HG02943 (cell line): ENCODE data around the gene POLR3F.

ENCODE experiments used
- ATAC-seq: cut with Tn5 transposase; IDR thresholded peaks from one replicate; pipeline ENCODE4 v1.9.1; 2021; ENCODE audit warnings: mild to moderate bottlenecking, low read depth, moderate library complexity; ENCODE audit not compliant: unreplicated experiment

Gene POLR3F, protein sequence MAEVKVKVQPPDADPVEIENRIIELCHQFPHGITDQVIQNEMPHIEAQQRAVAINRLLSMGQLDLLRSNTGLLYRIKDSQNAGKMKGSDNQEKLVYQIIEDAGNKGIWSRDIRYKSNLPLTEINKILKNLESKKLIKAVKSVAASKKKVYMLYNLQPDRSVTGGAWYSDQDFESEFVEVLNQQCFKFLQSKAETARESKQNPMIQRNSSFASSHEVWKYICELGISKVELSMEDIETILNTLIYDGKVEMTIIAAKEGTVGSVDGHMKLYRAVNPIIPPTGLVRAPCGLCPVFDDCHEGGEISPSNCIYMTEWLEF

DNA sequence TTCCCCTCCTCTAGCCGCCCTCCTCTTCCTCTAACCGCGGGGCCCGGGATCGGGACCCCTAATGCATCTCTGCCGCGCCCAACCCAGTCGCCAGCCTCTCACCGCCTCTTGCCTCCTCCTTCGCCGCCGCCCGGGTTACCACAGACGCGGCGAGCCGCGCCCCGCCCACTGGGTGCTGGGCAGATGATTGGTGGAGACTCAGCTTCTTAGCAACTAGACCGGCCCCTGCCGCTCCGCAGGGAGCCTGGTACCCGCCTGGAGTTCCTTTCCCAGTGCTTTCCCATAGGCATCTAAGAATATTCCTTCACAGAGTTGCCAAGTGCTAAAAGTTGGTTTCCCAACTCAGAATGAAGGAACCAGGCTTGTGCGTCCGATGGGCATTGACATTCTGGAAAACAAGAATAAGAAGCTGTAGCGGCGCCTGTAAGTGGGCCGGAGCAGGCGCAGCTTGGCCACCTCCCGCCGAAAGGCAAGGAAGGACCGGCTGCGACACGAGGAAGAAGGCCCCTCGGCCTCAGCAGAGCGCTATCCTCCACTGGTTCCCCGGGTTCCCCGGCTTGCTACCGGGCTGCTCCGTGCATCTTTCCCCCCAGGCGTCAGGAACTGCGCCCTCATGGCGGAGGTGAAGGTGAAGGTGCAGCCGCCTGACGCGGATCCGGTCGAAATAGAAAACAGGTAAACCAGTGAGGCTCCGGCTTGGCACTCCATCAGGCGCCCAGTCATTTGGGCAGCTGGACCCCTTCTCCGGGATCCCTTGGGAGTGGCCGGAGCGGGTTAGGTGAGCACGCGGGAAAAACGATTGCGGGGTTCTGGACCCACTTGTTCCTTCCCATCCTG, at the start of gene POLR3F, which contains the start of gene DZANK1:
Gene POLR3F (plus strand): TSS at position 497 of the 837 bp plus-strand sequence. CDS start 117 bp downstream, at position 614.
Gene DZANK1 (minus strand): TSS at position 137 of the 837 bp plus-strand sequence. CDS start 1,672 bp downstream, outside the sequence.
- ATAC-seq = peak; percentile 95

DNA sequence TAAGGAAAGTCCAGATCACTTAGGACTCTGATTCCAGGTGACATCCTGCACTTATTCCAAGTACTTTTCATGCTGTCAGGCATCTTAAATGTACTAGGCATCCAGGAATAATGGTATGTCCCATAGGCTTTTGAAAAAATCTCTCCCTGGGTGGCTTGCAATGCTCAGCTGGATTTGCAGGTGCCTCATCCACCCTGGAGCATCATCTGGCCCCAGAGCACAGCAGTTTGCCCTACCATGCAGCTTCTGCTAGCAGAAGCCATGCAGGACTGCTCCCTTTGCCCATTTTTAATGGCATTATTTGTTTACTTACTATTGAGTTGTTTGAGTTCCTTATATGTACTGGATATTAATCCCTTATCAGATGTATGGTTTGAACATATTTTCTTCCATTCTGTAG, 45.6 kb upstream of the POLR3F start:
- ATAC-seq = no peak

DNA sequence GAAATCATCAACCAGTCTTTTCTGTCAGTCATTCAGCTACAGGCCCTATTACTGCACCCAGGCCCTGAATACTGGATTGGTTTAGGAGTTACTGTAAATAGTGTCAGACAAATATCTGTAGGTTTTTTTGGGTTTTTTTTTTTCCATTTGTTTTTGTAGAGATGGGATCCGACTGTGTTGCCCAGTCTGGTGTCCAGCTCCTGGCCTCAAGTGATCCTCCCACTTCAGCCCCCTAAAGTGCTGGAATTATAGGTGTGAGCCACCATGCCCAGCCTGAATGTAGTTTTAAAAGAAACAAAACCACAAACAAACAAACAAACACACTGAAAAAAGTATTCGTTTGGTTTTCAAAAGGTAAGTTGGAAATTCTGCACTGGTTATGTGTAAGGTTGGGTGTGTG, 40.0 kb upstream of the POLR3F start:
- ATAC-seq = no peak

DNA sequence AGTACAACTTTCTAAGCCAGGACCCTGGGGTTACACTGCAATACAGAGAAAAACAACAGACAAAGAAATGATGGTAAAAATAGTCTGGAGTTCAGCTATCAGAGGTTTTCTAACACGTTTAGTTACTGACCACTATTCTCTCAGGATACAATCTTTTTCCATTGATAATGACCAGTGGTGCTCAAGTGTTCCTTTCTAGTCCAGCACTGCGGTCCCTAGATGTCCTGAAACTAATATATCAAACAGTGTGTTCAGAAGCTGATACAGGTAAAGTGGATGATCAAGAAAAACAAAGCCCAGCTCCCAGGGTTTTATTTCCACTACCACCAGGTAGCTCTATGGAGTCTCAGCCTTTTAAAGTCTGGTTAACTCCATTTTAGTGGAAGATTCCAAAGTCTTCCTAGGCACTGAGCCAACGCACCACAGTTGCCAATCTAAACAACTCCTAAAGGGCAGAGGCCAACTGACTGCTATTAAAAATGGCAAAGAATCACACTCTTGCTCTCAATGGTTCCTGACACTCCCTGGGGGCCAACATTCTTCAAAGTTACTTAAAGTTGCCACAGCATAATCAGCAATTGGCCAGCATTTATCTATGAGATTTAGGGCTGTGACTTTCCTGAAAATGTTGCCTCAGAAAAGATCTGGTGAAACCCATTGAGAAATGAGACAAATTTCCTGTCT, 38.6 kb upstream of the POLR3F start:
- no peak for ATAC-seq

DNA sequence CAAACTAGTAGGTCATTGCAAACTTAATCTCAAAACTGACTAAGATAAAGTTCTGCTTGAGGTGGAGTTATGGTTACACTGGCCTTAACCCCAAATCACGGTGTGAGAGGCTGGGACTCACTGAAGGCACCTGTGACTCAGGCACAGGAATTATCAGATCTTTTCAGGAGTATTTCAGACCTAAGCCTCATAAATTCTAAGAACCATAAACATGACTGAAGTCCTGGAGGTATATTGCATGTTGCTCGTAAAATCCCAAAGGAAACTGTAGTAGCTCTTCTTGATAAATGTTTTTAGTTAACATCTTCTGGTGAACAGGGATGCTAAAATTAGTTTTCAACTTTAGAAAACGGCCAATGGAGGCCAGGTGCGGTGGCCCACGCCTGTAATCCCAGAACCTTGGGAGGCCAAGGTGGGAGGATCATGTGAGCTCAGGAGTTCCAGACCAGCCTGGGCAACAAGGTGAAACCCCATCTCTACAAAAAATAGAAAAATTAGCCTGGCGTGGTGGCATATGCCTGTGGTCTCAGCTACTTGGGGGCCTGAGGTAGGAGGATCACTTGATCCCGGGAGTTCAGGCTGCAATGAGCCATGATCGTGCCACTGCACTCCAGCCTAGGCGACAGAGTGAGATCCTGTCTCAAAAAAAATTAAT, 36.9 kb upstream of the POLR3F start:
- no peak for ATAC-seq

DNA sequence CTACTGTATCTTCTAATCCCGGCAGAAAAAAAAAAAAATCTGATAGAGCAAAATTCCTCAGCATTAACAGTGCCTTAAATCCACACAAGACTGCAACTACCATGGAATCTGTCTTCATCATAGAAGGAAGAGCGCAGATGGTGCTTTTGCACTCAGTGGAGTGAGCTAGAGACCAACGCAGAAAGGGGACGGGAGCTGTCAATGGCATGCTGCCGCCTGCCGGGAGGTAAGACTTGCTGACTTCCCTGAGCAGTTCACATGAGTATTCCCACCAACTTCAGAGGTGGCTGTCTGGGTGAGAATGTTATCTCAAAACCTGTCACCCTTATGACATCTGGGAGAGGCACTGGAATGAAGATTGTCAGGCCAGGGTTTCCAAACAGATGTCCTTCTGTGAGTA, 36.0 kb upstream of the POLR3F start:
- no peak for ATAC-seq

DNA sequence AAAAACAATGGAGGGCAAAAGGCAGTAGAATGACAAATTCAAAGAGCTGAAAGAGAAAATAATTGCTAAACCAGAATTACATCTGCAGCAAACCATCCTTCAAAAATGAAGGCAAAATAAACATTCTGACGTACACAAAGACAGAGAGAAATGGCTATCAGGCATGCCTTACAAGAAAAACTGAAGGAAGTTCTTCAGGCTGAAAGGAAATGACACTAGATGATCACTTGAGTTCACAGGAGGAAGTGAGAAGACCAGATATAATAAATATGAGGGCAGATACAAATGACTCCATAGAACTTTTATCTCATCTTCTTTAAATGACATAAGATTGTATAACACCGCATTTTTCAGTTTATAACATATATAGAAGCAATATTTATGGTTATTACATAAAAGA, 30.3 kb upstream of the POLR3F start:
- no peak for ATAC-seq

DNA sequence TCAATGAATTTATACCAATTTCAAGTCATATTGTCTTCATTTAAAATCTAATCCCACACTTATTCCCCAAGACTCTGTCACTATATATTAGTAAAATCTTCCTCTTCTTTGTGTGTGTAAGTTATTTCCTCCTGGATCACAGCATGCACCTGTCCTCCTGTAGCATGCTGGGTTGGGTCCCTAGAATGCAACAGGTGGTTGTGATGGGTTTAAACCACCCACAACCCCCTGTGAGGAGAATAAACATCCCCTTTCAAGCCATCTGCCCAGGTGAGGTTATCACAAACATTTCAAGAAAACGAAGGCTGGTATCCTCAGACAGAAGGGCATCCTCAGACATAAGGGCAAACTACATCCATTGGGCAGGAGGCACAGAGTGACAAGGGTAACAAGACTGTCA, 26.8 kb upstream of the POLR3F start:
- ATAC-seq = no peak

DNA sequence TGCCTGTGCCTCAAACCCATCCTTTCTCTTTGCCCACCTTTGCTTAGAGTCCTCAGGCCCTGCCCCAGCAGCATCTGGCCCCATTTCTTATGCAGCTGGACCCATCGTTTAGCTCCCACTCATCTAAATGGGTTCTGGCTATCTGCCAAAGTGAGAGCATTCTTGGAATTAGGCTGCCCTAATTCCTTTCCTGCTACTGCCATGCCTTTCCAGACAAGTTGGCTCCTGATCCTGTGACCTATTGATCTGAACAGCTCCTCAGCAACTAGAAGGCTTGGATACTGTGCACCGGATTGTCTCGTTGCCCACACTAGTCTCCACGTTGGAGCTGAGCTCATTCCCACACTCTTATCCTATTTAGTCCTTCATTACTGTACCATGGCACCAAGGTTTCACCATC, 23.3 kb upstream of the POLR3F start:
- ATAC-seq = no peak

DNA sequence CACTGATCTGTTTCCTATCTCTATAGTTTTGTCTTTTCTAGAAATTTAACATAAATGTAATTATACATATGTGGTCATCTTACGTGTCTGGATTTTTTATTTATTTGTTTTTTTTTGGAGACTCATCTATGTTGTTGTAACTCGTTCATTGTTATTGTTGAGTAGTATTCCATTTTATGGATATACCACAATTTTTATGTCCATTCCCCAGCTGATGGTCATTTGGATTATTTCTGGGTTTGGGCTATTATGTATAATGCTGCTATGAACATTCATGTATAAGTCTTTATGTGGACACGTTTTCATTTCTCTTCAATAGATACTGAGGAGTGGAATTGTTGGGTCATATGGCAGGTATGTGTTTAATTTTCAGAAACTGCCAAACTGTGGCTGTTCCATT, 10.6 kb upstream of the POLR3F start:
- no peak for ATAC-seq

DNA sequence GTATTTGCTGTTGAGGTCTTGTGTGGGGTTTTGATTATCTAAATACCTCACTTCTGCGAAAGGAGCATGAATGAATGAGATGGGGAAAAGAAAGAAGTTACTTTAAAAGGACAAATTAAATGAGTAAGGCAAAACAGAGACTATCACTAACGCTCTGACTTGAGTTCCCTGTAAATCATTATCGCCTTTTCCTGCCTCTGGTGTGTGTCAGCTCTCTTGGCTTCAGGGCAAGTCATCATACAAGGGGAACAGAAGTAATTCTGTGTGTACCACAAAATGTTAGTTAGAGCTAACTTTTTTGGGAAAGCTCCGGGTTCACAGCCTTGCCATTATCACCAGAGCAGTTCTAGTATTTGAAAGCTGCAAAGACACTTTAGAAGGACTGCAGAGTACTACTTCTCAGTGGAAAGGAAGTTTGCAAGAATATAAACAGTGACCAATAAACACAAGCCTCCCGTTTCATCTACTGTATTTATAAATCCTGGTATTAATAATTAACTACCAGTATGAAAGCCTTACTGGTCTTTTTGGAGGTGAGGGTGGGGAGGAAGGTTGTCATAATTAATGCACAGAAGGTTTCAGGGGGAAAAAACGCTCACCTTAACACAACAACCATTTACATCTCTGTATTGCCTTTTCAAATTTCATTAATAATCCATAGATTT, 1.5 kb upstream of the POLR3F start:
- no peak for ATAC-seq

DNA sequence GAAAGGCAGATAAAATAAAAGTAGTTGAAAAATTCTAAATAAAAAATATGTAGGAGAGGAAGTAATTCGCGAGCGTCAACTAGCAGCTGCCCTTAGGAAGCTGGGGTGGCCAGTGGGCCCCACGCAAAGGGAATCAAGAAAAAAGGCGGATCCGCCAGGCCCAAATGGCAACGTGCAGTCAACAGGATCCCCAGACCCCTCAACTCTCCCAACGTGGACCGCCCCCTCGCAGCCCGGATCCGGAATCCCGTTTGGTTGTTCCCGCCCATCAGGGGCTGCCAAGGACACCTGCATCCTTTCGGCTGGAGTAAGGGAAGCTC, 656 bp upstream of the POLR3F start:
- no peak for ATAC-seq

DNA sequence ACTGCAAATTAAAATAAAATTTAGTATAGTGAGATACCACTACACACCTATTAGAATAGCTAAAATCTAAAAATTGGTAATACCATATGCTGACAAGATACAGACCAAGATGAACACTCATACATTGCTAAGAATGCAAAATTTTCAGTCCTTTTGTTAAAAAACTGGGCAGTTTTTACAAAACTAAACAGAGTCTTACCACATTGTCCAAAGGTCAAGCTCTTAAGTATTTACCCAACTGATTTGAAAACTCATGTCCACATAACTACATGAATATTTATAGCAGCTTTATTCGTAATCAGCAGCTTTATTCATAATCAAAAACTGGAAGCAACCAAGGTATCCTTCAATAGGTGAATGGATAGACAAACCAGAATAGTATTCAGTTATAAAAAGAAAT, 10.0 kb downstream of the POLR3F start:
- no peak for ATAC-seq

DNA sequence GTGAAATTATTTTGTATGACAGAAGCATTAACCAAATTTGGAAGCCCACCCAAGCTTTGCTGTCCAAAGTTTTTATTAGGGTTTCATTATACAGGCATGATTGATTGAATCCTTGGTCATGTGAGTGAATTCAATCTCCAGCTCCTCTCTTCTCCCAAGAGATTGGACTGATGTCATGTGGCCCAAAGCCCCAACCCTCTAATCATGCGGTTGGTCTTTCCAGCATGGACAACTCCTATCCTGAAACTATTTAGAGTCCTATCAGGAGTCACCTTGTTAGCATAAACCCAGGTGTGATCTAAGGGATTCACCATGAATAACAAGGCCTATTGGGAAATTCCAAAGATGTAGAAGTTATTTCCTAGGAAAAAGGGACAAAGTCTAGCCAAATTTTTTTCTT, 10.6 kb downstream of the POLR3F start:
- ATAC-seq = no peak

DNA sequence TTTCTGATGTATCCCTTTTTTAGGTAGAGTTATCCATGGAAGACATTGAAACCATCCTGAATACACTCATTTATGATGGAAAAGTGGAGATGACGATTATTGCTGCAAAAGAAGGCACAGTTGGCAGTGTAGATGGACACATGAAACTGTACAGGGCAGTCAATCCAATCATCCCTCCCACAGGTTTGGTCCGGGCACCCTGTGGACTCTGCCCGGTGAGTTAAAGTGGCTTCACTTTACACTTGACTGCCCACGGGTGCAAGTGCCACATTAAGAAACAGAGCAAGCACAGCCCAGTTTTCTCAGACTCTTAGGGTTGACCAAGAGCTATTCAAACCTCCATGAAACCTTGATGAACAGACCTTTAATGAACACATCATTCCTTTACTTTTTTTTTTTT, 14.4 kb downstream of the POLR3F start:
- no peak for ATAC-seq

DNA sequence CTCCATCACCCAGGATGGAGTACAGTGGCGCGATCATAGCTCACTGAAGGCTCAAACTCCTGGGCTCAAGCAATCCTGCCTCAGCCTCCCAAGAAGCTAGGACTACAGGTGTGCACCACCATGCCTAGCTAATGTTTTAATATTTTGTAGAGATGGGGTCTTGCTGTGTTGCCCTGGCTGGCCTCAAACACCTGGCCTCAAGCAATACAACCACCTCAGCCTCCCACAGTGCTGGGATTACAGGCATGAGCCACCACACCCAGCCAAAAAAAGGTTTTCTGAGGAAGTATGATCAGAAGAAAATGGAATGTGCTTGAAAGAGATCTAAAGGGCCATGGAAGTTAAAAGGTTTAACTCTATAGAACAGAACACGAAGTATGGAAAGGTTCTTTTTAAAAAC, 21.1 kb downstream of the POLR3F start:
- ATAC-seq = no peak

DNA sequence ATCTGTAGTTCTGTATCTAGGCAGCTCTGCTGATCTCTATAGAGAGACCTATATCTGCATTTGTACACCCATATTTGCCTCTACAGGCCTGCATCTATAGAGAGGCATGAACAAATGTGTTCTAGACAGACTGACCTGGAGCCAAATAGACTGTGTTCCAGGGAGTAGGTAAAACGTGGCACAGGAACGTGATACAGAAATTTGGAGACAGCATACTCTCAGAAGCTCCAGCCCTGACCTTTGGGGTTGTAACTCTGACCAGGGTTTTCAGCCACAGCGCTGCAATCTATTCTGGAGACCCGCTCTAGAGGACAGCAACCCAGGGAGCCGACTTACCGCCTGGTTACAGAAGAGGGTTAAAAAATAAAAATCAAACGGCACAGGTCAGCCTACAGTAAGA, 28.9 kb downstream of the POLR3F start:
- ATAC-seq = no peak

DNA sequence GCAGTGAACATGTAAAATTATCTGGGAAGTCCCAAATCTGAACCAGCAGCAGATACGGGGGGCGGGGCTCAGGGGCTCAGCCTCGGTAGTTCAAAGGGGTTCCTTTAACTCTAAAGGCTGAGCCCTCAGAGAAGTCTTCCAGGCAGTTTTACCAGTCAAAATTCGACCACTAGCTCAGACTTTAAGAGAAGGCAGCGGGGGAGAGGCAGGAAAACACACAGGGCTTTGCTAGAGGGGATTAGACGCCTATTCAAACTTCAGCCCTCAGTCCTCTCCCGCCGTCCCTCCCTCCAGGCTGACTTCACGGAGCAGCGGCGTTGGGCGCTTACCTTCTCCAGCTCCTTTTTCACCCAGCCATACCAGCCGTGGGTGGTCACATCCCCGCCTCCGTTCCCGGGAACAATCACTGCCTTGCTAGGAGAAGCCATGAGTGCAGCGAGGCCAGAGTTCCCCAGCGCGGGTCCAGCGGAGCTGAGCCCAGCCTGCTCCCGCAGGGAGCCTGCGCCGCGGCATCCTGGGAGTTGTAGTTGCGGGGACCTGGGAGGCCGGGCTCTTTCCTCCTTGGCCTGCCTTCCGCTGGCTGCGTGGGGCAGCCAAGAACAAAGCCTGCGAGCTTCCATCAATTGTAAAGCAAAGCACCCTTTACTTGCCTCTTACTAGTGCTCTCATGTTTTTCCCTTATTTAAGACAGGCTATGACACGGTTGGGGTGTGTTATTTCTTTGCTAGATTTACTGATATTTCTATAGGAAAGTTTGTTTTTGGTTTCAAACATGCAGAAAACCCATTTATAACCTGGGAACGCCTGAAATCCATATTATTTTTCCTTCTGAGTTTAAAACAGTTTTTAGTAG, 29.8 kb downstream of the POLR3F start, which contains the start of gene RBBP9:
Gene RBBP9 (minus strand): TSS at position 486 of the 853 bp plus-strand sequence. CDS start 58 bp downstream, at position 428.
- peak; percentile 93 for ATAC-seq

DNA sequence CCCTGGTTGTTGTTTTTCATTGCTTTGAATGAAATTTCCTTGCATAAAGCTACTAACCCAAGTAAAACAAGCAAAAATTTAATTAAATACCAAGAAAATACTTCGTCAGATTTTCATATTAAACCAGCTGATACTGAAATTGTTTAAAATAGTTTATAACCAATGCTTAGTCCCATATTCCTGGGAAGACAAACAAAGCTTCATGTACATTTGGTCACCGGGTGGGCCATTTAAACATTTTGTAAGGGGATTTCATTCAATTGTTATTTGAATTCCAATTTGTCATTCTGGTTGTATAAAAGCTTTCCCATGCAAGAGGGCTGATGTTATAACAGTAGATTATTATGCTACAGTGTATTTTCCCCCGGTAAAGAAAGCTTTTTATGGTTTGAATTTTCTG, 30.4 kb downstream of the POLR3F start:
- no peak for ATAC-seq
